PC-9 (cell line): ENCODE data around the gene TTC7B.

ENCODE experiments used
- EZH2 ChIP-seq: fragments of 200-600 bp; sonication (generic); IDR thresholded peaks from 2 replicates; pipeline ENCODE4 v1.8.0; 2017; ENCODE audit warnings: antibody characterized with exemption, low read depth
- TF ChIP-seq, protein P1 (sequence below): fragments of 200-600 bp; sonication (generic); conservative IDR thresholded peaks from 2 replicates; pipeline ENCODE4 v1.6.1; 2017; ENCODE audit warnings: mixed run types, antibody characterized with exemption, mild to moderate bottlenecking, moderate library complexity

DNA sequence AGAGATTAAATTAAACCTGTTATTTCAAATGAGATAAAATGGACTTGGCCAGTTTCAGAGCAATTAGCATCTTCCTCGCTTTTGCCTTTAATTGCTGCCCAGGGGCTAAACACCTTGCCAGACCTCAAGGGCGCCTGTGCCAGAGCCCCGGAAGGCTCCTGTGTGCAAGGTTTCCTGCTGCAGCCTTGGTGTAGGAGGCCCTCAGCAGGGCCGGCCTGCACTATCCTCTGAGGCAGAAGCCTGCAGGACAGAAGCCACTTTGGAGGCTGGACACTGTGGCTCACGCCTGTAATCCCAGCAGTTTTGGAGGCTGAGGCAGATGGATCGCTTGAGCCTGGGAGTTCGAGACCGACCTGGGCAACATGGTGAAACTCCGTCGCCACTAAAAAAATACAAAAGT, 269.0 kb downstream of the TTC7B start:
- TF ChIP-seq, protein P1, sequence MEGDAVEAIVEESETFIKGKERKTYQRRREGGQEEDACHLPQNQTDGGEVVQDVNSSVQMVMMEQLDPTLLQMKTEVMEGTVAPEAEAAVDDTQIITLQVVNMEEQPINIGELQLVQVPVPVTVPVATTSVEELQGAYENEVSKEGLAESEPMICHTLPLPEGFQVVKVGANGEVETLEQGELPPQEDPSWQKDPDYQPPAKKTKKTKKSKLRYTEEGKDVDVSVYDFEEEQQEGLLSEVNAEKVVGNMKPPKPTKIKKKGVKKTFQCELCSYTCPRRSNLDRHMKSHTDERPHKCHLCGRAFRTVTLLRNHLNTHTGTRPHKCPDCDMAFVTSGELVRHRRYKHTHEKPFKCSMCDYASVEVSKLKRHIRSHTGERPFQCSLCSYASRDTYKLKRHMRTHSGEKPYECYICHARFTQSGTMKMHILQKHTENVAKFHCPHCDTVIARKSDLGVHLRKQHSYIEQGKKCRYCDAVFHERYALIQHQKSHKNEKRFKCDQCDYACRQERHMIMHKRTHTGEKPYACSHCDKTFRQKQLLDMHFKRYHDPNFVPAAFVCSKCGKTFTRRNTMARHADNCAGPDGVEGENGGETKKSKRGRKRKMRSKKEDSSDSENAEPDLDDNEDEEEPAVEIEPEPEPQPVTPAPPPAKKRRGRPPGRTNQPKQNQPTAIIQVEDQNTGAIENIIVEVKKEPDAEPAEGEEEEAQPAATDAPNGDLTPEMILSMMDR: no peak
- no peak for TF ChIP-seq EZH2
